Right lobe of liver (tissue), 4 donors: Measurements from ENCODE around the gene DIS3L2.

ENCODE experiments used
- POLR2A ChIP-seq: fragments of 450-650 bp; IDR thresholded peaks from one replicate; pipeline ENCODE4 v1.6.1; 2017; ENCODE audit warnings: antibody characterized with exemption, mild to moderate bottlenecking
- TF ChIP-seq, protein P1 (sequence below), 4 donors: fragments of 200-600 bp in 3 of 4; fragments of 450-650 bp in 1 of 4; IDR thresholded peaks; one replicate each; pipeline versions ENCODE4 v1.5.1 to v1.8.0; 2016 to 2022; ENCODE audit warnings: antibody characterized with exemption in 4 of 4, mild to moderate bottlenecking in 2 of 4
- donor health status: DM: no; HTN: no; CAD: no.
- donor health status: DM: no; HTN: no; CAD: no.
- donor health status: DM: no; HTN: yes; CAD: no.

DNA sequence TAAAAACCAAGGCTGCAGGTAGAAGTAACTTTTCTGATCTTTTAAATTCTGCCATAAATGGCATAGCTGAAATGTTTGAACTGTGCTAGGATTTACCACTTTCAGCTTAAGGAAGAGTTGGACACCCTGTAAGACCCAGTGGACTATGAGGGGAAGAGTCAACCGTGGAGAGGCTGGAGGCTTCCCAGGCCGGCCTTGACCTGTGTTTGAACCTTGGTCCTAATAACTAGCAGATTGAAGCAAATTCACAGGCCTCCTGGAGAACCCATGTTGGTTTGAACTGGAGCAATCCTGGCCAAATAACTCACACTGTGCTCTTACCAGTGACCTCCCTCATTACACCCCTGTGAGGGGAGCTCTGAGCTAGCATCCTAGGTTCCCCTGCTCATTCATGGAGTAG is 329.8 kb downstream of the DIS3L2 start:
- TF ChIP-seq, protein P1, sequence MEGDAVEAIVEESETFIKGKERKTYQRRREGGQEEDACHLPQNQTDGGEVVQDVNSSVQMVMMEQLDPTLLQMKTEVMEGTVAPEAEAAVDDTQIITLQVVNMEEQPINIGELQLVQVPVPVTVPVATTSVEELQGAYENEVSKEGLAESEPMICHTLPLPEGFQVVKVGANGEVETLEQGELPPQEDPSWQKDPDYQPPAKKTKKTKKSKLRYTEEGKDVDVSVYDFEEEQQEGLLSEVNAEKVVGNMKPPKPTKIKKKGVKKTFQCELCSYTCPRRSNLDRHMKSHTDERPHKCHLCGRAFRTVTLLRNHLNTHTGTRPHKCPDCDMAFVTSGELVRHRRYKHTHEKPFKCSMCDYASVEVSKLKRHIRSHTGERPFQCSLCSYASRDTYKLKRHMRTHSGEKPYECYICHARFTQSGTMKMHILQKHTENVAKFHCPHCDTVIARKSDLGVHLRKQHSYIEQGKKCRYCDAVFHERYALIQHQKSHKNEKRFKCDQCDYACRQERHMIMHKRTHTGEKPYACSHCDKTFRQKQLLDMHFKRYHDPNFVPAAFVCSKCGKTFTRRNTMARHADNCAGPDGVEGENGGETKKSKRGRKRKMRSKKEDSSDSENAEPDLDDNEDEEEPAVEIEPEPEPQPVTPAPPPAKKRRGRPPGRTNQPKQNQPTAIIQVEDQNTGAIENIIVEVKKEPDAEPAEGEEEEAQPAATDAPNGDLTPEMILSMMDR (IDR thresholded peaks at IDR 0.05): no peak
- TF ChIP-seq POLR2A: no peak
